RWPE1 (cell line): Measurements from ENCODE around the gene DOCK1.

ENCODE experiments used
- CTCF ChIA-PET: fragments of 350-600 bp; sonication (Branson Sonifier 250); formaldehyde crosslinking; extraction: SDS; loops from one replicate; lab custom pipeline; 2021; lab: Yijun Ruan, JAX
- POLR2A ChIA-PET: fragments of 400-600 bp; formaldehyde crosslinking; extraction: SDS; loops from one replicate; lab custom pipeline; 2020; ENCODE audit warnings: antibody characterized with exemption; ENCODE audit not compliant: low non-redundant PET; lab: Yijun Ruan, JAX
- DNase-seq: peaks from one replicate; pipeline ENCODE4 v3.0.0; 2012; ENCODE audit warnings: low spot score
- H3K27ac ChIP-seq: fragments of 450-650 bp; 2 replicates; pipeline ENCODE4 v1.5.1; 2017
- TF ChIP-seq, protein P1 (sequence below): fragments of 450-650 bp; conservative IDR thresholded peaks from 2 replicates; pipeline ENCODE4 v1.5.1; 2017; ENCODE audit warnings: low read depth, mild to moderate bottlenecking

The DOCK1 gene

GRCh38 chr10:126946746-126947145 lies 41.5 kb downstream of the DOCK1 start:
- DNase-seq, result no peak
- POLR2A ChIA-PET, result no interaction called here
- CTCF ChIA-PET, result no interaction called here
- H3K27ac ChIP-seq, result no peak overlapping the region
- TF ChIP-seq, protein P1, sequence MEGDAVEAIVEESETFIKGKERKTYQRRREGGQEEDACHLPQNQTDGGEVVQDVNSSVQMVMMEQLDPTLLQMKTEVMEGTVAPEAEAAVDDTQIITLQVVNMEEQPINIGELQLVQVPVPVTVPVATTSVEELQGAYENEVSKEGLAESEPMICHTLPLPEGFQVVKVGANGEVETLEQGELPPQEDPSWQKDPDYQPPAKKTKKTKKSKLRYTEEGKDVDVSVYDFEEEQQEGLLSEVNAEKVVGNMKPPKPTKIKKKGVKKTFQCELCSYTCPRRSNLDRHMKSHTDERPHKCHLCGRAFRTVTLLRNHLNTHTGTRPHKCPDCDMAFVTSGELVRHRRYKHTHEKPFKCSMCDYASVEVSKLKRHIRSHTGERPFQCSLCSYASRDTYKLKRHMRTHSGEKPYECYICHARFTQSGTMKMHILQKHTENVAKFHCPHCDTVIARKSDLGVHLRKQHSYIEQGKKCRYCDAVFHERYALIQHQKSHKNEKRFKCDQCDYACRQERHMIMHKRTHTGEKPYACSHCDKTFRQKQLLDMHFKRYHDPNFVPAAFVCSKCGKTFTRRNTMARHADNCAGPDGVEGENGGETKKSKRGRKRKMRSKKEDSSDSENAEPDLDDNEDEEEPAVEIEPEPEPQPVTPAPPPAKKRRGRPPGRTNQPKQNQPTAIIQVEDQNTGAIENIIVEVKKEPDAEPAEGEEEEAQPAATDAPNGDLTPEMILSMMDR, result no peak

GRCh38 chr10:126948355-126949160 lies 43.3 kb downstream of the DOCK1 start:
- TF ChIP-seq, protein P1, result no peak
- ChIA-PET POLR2A (no interaction called here), CTCF (no interaction called here)
- DNase-seq, result no peak
- H3K27ac ChIP-seq, result no peak overlapping the region

- CTCF ChIA-PET, result no interaction called here
These were observed 43.9 kb downstream of the DOCK1 start for GRCh38 chr10:126949161-126949503.

GRCh38 chr10:126950401-126951105 lies 45.3 kb downstream of the DOCK1 start:
- CTCF ChIA-PET, result no interaction called here
- no peak overlapping the region for H3K27ac ChIP-seq
- no peak for DNase-seq
- POLR2A ChIA-PET, result no interaction called here
- TF ChIP-seq, protein P1, result no peak

More at GRCh38 chr10:126949161-126949503, 43.9 kb downstream of the DOCK1 start:
- no peak overlapping the region for H3K27ac ChIP-seq
- TF ChIP-seq, protein P1, result no peak
- no peak for DNase-seq
- POLR2A ChIA-PET, result no interaction called here

DNA sequence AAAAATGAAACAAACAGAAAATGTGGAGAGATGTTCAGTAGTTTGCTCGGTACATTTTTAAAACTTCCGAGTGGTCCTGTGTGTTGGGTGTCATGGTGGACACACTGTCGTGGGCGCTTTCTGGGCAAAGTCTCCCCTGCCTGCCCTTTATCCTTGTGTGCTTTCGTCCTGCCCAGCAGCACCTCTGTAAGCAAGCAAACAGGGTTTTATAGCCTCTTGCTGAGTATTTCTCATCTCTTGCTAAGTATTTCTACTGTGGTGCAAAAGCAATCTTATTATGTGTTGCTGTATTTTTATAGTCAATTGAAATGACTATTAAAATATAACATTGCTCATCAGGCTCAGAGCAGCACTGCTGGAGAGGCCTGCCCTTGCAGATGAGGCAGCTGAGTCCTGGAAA lies 48.7 kb downstream of the DOCK1 start:
- POLR2A ChIA-PET, result no interaction called here
- TF ChIP-seq, protein P1, result no peak
- CTCF ChIA-PET, result no interaction called here

GRCh38 chr10:126955396-126955795 lies 50.2 kb downstream of the DOCK1 start:
- ChIA-PET CTCF (interaction anchor here (0.6 kb wide), 1 partner anchor 34 kb away, joined by 4 read pairs; no protein-coding TSS in a partner anchor), POLR2A (no interaction called here)
- DNase-seq, result no peak
- TF ChIP-seq, protein P1, result no peak
- peak overlapping the region; percentile 52 for H3K27ac ChIP-seq

More for the DNA sequence above, 48.7 kb downstream of the DOCK1 start:
- DNase-seq, result no peak
- H3K27ac ChIP-seq, result no peak overlapping the region
